SW 1271 (cell line): Measurements from ENCODE around the gene ANXA3.
"Not testable (repeated sequence)": the region's sequence is repeated elsewhere in the genome, so short reads cannot be mapped to it uniquely, and the experiment has no call there.

Experiments
- DNase-seq, 2 experiments: peaks; one replicate each; lab custom pipeline; 2025; lab: John Stamatoyannopoulos, UW

Gene ANXA3

DNA sequence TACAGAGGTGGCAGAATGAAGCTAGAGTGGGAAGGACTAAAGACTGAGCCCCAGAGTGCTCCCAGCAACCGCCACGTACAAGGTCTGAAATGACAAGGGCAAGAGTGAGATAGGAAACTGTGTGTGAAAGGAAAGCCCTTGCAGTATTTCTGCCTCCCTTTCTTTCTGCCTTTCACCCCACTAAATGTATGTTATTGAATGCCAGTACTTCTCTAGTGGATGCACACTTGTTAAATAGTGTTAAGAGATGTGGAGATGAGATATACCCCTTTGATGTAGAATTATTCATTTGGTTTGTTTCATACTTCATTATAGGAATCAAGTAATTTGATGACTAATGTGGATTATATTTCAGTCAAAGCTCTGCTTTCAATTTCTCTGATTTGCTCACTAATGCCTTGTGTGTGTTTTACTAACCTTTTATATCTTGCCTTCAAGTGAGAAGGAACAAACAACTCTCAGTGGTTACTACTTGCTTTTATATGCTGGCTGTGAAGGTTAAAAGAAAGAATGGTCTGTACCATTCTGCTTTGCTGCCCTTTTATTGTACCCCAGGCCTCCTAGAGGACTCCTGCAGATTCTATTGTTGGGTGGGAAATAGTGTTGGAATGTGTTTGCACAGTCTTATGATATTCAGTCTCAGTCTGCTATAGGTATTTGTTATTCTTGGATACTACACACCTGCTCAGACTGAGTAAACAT is 8.0 kb upstream of the ANXA3 start:
- no peak for DNase-seq

- DNase-seq, result no peak
These were observed 6.9 kb upstream of the ANXA3 start for GRCh38 chr4:78544678-78545077.

DNA sequence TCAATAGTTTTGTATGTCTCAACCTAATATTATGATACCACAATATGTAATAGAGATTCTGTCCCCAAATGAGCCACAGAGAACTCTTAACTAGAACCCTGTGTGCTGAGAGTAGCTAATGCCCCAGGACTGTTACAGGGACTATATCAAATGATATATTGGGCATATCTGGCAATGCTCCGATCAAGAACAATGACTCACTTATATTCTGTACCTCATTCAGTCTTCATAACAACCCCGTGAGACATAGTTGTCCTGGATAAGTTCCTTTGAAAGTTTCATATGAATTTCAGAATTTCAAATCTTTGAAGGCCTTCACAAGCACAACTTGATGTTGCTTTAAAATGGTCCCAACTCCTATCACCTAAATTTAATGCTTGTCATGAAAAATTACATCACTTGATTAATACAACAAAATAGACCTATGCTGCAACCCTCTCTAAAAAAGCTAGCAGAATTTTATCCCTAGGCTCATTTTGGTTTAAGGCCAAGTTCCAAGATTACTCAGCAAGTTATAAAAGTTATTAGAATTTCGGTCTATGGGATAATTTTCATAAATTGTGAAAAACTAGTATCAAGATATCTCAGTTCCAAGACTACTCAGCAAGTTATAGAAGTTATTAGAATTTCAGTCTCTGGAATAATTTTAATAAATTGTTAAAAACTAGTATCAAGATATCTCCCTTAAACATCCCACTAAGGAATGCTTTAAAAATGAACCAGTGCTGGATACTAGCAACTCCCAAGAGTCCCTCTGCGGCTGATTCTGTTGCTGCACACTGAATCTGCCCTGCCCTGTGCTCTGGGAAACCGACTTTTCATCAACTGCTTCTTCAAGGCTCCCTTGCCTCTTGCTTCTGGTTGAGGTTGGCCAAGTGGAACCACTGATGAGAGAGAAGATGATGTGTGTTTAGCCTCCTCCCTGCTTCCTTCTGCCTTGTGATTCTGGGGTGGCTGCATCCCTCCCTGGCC is 6.0 kb upstream of the ANXA3 start:
- no peak for DNase-seq

- not testable (repeated sequence) for DNase-seq
These were observed 3.7 kb upstream of the ANXA3 start for GRCh38 chr4:78547899-78548298.

- DNase-seq, result not testable (repeated sequence)
These were observed 2.7 kb upstream of the ANXA3 start for GRCh38 chr4:78548889-78549288.

- no peak for DNase-seq
These were observed 946 bp downstream of the ANXA3 start for GRCh38 chr4:78552389-78553042.

DNA sequence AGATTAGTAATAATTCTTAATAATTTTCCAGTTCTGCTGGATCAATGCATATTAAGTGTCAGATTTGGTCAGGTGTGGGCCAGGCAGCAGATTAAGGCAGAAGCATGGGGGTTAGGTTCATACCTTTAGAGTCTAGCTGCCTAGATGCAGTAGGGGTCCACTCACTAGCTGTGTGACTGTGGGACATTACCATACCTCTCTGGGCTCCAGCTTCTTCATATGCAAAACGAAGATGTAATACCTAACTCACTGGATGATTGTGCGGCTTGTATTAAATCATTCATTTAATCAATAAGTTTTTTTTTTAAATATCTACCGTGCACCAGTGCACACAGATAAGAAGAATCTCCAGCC is 1.4 kb downstream of the ANXA3 start:
- no peak for DNase-seq

- DNase-seq, result no peak
These were observed 2.0 kb downstream of the ANXA3 start for GRCh38 chr4:78553529-78554060.

DNA sequence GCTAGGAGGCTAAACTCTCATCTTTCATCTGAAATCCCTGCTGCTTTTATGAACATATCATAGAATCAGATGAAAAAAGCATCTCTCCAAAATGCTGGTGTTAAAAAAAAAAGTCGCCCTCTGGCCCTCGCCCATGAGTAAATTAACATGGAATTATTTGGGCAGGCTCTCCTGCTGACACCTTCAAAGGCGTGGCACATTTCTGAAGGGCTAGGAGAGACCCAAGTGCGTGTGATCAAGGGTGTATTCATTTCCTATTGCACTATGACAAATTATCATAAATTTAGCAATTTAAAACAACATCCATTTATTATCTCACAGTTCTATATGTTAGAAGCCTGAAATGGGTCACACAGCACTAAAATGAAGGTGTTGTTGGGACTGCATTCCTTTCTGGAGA is 5.1 kb downstream of the ANXA3 start:
- no peak for DNase-seq

GRCh38 chr4:78557841-78558240 is 6.3 kb downstream of the ANXA3 start:
- no peak for DNase-seq

- DNase-seq, result no peak
These were observed 6.8 kb downstream of the ANXA3 start for GRCh38 chr4:78558410-78558809.

- peak; percentile 18 to 70 for DNase-seq
These were observed 8.9 kb downstream of the ANXA3 start for GRCh38 chr4:78560296-78560963.

DNA sequence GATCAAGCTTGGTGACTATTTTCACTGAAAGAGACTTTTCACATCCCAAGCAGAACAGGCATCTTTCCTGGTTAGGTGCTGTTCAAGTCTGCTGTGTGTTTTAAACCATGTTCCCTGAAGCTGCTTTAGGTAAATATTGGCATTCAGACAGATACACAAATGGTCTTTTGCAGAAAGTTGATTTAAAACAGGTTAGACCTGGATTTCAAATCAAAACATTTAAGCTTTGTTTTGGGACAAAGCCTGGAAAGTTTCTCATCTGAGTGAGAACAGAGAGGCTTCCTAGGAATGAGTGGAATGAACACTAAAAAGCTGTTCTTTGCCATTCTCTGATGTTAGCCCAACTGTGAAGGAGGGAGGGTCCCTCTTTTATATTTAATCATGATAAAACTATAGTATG is 10.1 kb downstream of the ANXA3 start:
- no peak for DNase-seq

- no peak for DNase-seq
These were observed 11.1 kb downstream of the ANXA3 start for GRCh38 chr4:78562687-78563086.

DNA sequence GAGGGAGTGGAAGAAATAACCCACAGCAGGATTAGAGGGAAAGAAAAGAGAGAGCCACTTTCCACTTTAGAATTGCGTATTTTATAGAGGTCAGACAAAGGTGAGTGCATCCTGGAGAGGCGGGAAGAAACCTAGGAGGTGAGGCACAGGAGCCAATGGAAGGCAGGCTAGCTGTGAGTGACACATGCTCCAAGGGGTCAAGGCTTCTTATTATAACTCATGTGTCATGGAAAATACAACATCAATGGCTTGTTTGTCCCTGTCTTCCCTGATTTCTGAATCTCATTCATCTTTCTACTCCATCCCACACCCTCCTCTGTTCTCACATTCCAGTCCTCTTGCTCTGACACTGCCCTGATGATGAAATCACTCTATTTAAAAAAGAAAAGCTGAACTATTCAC is 14.4 kb downstream of the ANXA3 start:
- no peak for DNase-seq

DNA sequence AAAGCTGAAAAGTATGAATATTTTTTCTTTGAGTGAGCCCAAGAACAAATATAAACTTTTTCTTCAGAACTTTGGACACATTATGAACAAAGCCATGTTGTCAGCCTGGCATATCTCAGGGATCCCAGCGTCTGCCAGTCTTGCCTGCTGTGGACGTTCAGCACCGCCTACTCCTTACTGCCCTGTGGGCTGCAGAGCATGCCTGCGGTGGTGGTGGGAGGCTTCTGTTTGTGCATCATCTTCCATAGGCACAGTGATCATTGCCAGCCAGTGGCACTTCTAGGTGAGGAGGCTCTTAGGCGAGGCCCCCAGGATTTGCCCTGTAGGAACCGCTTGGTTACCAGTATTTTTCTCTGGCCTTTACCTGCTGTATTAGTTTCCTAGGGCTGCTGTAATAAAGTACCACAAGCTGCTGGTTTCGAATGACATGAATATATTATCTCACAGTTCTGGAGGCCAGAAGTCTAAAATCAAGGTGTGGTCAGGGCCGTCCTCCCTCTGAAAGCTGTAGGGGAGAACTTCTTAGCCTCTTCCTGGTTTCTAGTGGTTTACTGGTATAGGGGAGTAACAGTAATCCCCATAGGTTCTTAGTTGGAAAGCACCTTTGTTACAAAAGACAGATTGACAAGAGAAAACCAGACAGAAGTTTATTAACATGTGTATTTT is 15.4 kb downstream of the ANXA3 start:
- no peak for DNase-seq

DNA sequence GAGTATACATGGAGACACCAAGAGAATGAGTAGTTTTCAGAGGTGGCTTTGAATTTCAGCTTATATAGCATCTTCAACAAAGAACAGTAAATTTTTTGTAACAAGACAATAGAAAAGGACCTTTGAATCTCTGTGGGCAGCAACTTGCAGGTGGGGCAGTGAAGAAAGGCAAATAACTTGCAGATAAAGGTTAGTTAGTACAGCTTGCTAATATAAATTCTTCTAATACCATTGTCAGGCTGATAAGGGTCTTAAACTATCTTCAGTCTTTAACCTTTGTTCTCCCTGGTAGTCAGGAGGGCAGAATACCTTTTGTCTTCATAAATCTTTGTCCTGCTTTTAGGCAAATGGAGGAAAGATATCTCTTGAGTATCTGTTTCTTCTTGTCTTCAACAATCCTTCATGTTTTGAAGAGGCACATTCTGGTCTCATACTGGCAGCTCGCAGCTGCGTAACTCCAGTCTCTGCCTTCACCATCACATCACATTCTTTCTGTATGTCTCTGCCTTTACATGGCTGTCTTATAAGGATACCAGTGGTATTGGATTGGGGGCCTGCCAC is 16.0 kb downstream of the ANXA3 start:
- no peak for DNase-seq

DNA sequence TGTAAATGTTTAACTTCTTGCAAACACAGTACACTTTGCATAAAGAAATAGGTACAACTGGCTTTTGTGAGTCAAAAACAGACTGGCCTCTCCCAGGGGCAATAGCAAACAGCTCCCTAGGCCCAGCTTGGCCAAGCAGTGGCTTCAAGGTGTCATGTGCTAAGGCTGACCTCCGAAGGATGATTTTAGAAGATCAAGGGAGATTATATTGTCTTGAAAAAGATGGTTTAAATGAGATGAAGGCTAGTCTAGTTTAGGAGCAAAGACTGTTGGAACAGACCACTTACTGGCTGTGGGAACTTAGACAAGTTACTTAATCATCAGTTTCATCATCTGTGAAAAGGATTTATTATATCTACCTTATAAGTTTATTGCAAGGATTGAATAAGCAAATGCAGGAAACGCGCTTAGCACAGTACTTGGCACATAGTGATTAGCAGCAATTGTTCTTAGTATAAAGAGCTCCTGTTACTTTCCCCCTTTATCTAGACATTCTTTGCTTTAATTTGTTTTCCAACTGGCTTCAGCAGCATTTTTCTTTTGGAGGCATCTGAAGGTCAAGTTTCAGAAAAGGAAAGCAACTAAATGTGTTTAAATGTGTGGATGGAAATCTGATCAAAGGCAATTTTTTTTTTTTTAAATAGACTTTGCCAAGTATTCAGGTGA is 17.2 kb downstream of the ANXA3 start:
- DNase-seq, result no peak

- peak in 1 of 2 experiments; percentile 6 for DNase-seq
These were observed 17.8 kb downstream of the ANXA3 start for GRCh38 chr4:78569306-78569821.

- no peak for DNase-seq
These were observed 18.5 kb downstream of the ANXA3 start for GRCh38 chr4:78570117-78570516.
